SK-N-SH (cell line): ENCODE measurements around the gene DERA. TPM values are rescaled to one million over a fixed set of nuclear protein-coding genes. Genes with fewer than 3 reads are reported as not detected.

ENCODE experiments used
- CTCF ChIA-PET: fragments of 300-600, 350-600 bp; formaldehyde crosslinking; extraction: SDS; loops from one replicate; lab custom pipeline; 2021; lab: Yijun Ruan, JAX
- POLR2A ChIA-PET: fragments of 350-600 bp; sonication (Branson Sonifier 250); formaldehyde crosslinking; extraction: SDS; loops from one replicate; lab custom pipeline; 2020; ENCODE audit warnings: antibody characterized with exemption, inconsistent platforms; lab: Yijun Ruan, JAX
- DNase-seq: peaks from one replicate; pipeline ENCODE4 v3.0.0; 2012
- H2AFZ ChIP-seq: fragments of 200-600 bp; sonication (generic); 2 replicates; pipeline ENCODE4 v1.8.1; 2016; ENCODE audit warnings: antibody characterized with exemption, mild to moderate bottlenecking, low read depth
- H3F3A ChIP-seq: fragments of 200-600 bp; sonication (generic); replicated peaks from 2 replicates; pipeline ENCODE3; 2016; ENCODE audit warnings: antibody characterized with exemption, mild to moderate bottlenecking; ENCODE audit not compliant: insufficient read depth
- H3K27ac ChIP-seq, 2 experiments: fragments of 200-500 bp in 1 of 2; fragments of 200-600 bp in 1 of 2; sonication (Bioruptor generic) in 1 of 2; sonication (generic), shearing (Covaris generic) in 1 of 2; 2 replicates each; pipeline versions ENCODE4 v1.5.1 to v1.6.1; 2014 to 2016; ENCODE audit warnings: low read depth in 2 of 2, inconsistent platforms in 1 of 2, low read length in 1 of 2, mild to moderate bottlenecking in 1 of 2, mixed read lengths in 1 of 2
- H3K27me3 ChIP-seq: fragments of 200-600 bp; sonication (generic), shearing (Covaris generic); 2 replicates; pipeline ENCODE4 v1.6.1; 2016; ENCODE audit warnings: mixed run types; ENCODE audit not compliant: insufficient read depth
- H3K36me3 ChIP-seq, 2 experiments: fragments of 200-500 bp in 1 of 2; fragments of 200-600 bp in 1 of 2; sonication (Bioruptor generic) in 1 of 2; sonication (generic) in 1 of 2; replicated peaks in 1 of 2; 2 replicates each; pipeline versions ENCODE3 to v1.5.1; 2014 to 2016; ENCODE audit warnings: low read length in 1 of 2, mild to moderate bottlenecking in 1 of 2; ENCODE audit not compliant: insufficient read depth in 2 of 2, control insufficient read depth in 1 of 2
- H3K4me1 ChIP-seq, 2 experiments: fragments of 200-500 bp in 1 of 2; fragments of 200-600 bp in 1 of 2; sonication (Bioruptor generic) in 1 of 2; sonication (generic), shearing (Covaris generic) in 1 of 2; 2 replicates each; pipeline versions ENCODE4 v1.5.1 to v1.6.1; 2014 to 2016; ENCODE audit warnings: low read depth in 1 of 2, low read length in 1 of 2, mixed run types in 1 of 2; ENCODE audit not compliant: insufficient read depth in 2 of 2, control insufficient read depth in 1 of 2
- H3K4me2 ChIP-seq: fragments of 200-600 bp; sonication (generic), shearing (Covaris generic); 2 replicates; pipeline ENCODE4 v1.6.1; 2017; ENCODE audit warnings: mixed run types
- H3K4me3 ChIP-seq, 2 experiments: fragments of 200-500 bp in 1 of 2; fragments of 200-600 bp in 1 of 2; sonication (Bioruptor generic) in 1 of 2; sonication (generic), shearing (Covaris generic) in 1 of 2; 2 replicates each; pipeline versions ENCODE4 v1.5.1 to v1.8.1; 2014 to 2016; ENCODE audit warnings: low read depth in 2 of 2, inconsistent platforms in 1 of 2, low read length in 1 of 2, mild to moderate bottlenecking in 1 of 2, mixed read lengths in 1 of 2, moderate library complexity in 1 of 2
- H3K79me2 ChIP-seq: fragments of 200-600 bp; sonication (generic); 2 replicates; pipeline ENCODE4 v1.8.1; 2017; ENCODE audit warnings: mild to moderate bottlenecking; ENCODE audit not compliant: insufficient read depth
- H3K9ac ChIP-seq: fragments of 200-600 bp; sonication (generic); 2 replicates; pipeline ENCODE4 v1.6.1; 2017; ENCODE audit warnings: mixed run types
- H3K9me2 ChIP-seq: fragments of 200-600 bp; sonication (generic); 2 replicates; pipeline ENCODE4 v1.6.1; 2017; ENCODE audit warnings: mixed run types
- H3K9me3 ChIP-seq: fragments of 200-600 bp; sonication (generic); 2 replicates; pipeline ENCODE4 v1.6.1; 2017; ENCODE audit warnings: mixed run types, mild to moderate bottlenecking, moderate library complexity
- H4K20me1 ChIP-seq: fragments of 200-600 bp; sonication (generic); 2 replicates; pipeline ENCODE4 v1.6.1; 2017; ENCODE audit warnings: mild to moderate bottlenecking, mixed run types; ENCODE audit not compliant: insufficient read depth
- CTCF ChIP-seq: fragments of 200-600 bp; sonication (generic); IDR thresholded peaks from 2 replicates; pipeline ENCODE4 v1.6.1; 2017; ENCODE audit warnings: antibody characterized with exemption, mild to moderate bottlenecking, moderate library complexity
- ELF1 ChIP-seq: IDR thresholded peaks from 2 replicates; pipeline ENCODE4 v1.4.0; 2012
- EZH2phosphoT487 ChIP-seq: fragments of 200-600 bp; sonication (generic); IDR thresholded peaks from 2 replicates; pipeline ENCODE4 v1.6.1; 2017; ENCODE audit warnings: low read depth, mixed run types, mild to moderate bottlenecking, antibody characterized with exemption, moderate library complexity, borderline replicate concordance
- JUND ChIP-seq: IDR thresholded peaks from 2 replicates; pipeline ENCODE4 v1.4.0; 2012
- MXI1 ChIP-seq: IDR thresholded peaks from 2 replicates; pipeline ENCODE4 v1.6.1; 2012; ENCODE audit warnings: mild to moderate bottlenecking, low read depth, low read length, improper control_type of control experiment
- PBX3 ChIP-seq: IDR thresholded peaks from 2 replicates; pipeline ENCODE4; 2012
- RCOR1 ChIP-seq: fragments of 150-350 bp; IDR thresholded peaks from 2 replicates; pipeline ENCODE4 v1.6.1; 2017; ENCODE audit warnings: antibody characterized with exemption, low read length
- RFX5 ChIP-seq: IDR thresholded peaks from 2 replicates; pipeline ENCODE4 v1.6.1; 2012; ENCODE audit warnings: mild to moderate bottlenecking, improper control_type of control experiment, low read length
- TEAD4 ChIP-seq: IDR thresholded peaks from 2 replicates; pipeline ENCODE4 v1.4.0; 2012; ENCODE audit warnings: mild to moderate bottlenecking, borderline replicate concordance; ENCODE audit not compliant: insufficient read depth
- YY1 ChIP-seq: IDR thresholded peaks from 2 replicates; pipeline ENCODE4 v1.4.0; 2012; ENCODE audit warnings: low read depth, mild to moderate bottlenecking
- WGBS: methylation state at CpG from one replicate; pipeline ENCODE4 v1.1.6; 2017; ENCODE audit warnings: low lambda C conversion rate; 5-methylcytosine and 5-hydroxymethylcytosine counted together
- polyA plus RNA-seq, 3 experiments: library from polyadenylated mRNA; depleted of rRNA; stranded (reverse); fragments of >200 nt; gene quantifications; 2 replicates each; pipeline ENCODE4 v1.2.3, GENCODE V29; 2012
- TF ChIP-seq, protein P1 (sequence below): IDR thresholded peaks from 2 replicates; pipeline ENCODE4 v1.4.0; 2012; ENCODE audit warnings: low read depth, borderline replicate concordance

Gene DERA
- polyA plus RNA-seq, 1 of the 3 experiments (the other 2 are of a cell fraction) = 16.6 TPM

DNA sequence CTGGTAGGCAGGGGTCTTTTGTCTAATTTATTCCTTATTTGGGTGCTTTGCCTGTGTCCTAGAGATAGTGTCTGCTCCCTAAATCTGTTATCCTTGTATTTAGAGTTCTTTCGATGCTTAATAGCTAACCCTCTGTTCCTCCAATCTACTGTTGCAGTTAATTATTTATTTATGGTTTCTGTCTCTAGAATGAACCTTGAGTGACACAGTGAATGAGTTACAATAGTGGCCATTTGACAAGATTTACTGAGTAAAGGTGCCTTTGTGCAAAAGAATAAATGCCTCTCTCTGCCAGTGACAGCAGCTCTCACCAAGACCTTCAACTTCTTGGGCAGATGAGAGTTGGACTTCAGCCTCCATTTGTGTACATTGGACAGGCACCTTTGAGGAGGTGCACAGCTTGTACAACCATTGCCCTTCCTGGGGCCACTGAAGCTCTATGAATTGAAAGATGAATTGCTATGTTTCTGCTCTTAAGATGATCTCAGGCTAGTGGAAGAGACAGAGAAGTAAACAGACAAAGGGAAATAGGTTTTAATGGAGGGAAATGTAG lies 165.9 kb downstream of the DERA start:
- CTCF ChIA-PET = interaction anchor here (1.0 to 1.3 kb wide), 6 partner anchors 32 to 1568 kb away, joined by 3 to 5 read pairs (median 4); no protein-coding TSS in a partner anchor
- Histone ChIP-seq H3K27me3 (no peaks in the 10 kb centered on the region), H3K4me1 (no peaks in the 10 kb centered on the region), H2AFZ (no peak overlapping the region), H3K4me3 (no peak overlapping the region), H3K36me3 (no peaks in the 10 kb centered on the region), H3K9me2 (no peaks in the 10 kb centered on the region), H3F3A (no peaks in the 10 kb centered on the region), H4K20me1 (no peaks in the 10 kb centered on the region), H3K4me2 (no peak overlapping the region), H3K27ac (no peak overlapping the region), H3K9me3 (no peaks in the 10 kb centered on the region), H3K79me2 (no peaks in the 10 kb centered on the region), H3K9ac (no peak overlapping the region)
- DNase-seq = no peak
- POLR2A ChIA-PET = no interaction called here
- WGBS = 24% methylated on average over 1 of the region's 1 CpG
- no peak for TF ChIP-seq TEAD4
- TF ChIP-seq RCOR1 = no peak
- no peak for TF ChIP-seq EZH2phosphoT487
- no peak for TF ChIP-seq CTCF
- no peak for TF ChIP-seq RFX5

DNA sequence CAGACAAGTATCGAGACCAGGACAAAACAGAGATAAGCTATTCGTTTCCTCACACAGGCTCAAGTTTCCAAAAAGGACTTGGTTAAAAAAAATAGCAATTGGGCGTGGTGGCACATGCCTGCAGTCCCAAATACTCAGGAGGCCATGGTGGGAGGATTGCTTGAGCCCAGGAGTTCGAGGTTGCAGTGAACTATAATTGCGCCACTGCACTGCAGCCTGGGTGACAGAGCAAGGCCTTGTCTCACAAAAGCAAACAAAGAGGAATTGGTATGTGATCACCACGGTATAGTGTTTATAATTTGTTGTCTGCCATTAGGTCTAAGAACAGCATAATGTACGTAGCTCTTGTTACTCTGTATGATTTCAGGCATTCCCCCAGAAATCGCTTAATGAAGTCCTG lies 175.3 kb downstream of the DERA start:
- H3F3A ChIP-seq = no peaks in the 10 kb centered on the region
- no peak for DNase-seq
- CTCF ChIA-PET = no interaction called here

More for the DNA sequence above, 175.3 kb downstream of the DERA start:
- H4K20me1 ChIP-seq = no peaks in the 10 kb centered on the region
- H3K9me2 ChIP-seq = no peaks in the 10 kb centered on the region
- no peak overlapping the region for H3K4me2 ChIP-seq
- H3K4me1 ChIP-seq = no peaks in the 10 kb centered on the region
- no peak overlapping the region for H3K4me3 ChIP-seq
- no peaks in the 10 kb centered on the region for H3K36me3 ChIP-seq
- TF ChIP-seq JUND = no peak
- no peak for TF ChIP-seq RFX5
- TF ChIP-seq, protein P1, sequence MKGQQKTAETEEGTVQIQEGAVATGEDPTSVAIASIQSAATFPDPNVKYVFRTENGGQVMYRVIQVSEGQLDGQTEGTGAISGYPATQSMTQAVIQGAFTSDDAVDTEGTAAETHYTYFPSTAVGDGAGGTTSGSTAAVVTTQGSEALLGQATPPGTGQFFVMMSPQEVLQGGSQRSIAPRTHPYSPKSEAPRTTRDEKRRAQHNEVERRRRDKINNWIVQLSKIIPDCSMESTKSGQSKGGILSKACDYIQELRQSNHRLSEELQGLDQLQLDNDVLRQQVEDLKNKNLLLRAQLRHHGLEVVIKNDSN = no peak
- TF ChIP-seq YY1 = no peak
- no peak for TF ChIP-seq ELF1
- TF ChIP-seq PBX3 = no peak
- no peak for TF ChIP-seq MXI1
- 29% methylated on average over 8 of the region's 8 CpGs for WGBS
- H3K27me3 ChIP-seq = no peaks in the 10 kb centered on the region
- no peak overlapping the region for H3K27ac ChIP-seq
- no peaks in the 10 kb centered on the region for H3K9me3 ChIP-seq
- POLR2A ChIA-PET = interaction anchor here (1.5 kb wide), 1 partner anchor 10 kb away, joined by 8 read pairs; no protein-coding TSS in a partner anchor
- H2AFZ ChIP-seq = no peak overlapping the region
- no peak overlapping the region for H3K9ac ChIP-seq
- H3K79me2 ChIP-seq = no peaks in the 10 kb centered on the region
